GM18909 (cell line): ENCODE data around the gene PHC2.

Experiments used
- ATAC-seq: cut with Tn5 transposase; IDR thresholded peaks from one replicate; pipeline ENCODE4 v1.9.1; 2021; ENCODE audit warnings: mild to moderate bottlenecking; ENCODE audit not compliant: unreplicated experiment, poor library complexity

Gene PHC2

DNA sequence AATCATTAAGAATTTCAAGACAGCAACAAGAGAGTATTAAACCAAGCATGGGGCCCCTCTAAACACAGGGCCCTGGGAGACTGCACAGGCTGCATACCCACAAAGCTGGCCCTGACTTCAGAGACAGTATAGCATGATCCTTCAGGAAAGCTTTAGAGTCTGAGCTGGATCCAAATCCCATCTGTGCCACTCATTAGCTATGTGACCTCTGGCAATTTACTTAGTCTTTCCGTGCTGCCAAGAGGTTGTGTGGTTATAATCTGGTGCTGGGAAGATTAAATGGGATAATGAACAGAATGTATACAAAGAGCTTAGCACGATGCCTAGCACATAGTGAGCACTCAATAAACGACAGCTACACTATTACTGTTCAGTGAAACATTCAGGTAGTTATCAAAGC lies 4.0 kb downstream of the PHC2 start:
- ATAC-seq = no peak

DNA sequence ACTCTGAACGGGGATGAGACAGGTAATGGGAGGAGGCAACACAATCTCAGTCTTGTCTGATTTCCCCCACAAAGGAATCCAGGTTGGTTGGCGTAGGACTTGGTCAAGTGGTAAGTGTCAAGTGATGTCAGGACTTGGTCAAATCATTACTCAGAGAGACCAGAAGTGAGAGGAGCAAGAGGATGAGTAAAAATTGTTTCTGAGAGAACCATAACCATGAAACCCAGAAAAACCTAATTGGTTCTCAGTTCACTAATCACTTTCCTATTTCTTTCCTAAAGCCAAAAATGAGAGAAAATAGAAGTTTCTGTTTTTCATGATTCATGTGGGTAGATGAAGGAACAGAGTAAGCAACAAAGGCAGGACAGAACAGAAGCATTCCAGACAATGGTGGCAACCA lies 5.0 kb downstream of the PHC2 start:
- no peak for ATAC-seq

DNA sequence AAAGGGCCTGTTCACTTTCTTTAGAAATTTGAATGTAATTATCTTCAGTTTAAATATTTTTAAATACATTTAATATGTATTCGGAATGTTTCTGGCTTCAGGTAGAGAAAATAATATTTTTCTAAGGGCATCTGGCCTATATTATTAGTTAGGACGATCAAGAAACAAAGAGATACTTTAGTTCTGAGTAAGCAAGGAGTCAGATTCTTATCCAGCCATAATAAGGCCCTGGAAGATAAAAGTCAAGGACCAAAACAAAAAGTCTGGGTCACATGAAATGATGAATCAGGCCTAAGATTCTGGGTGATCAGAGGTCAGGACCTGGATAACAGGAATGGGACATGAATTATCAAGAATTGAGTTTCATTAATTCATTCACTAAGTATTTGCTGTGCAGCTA lies 6.3 kb downstream of the PHC2 start:
- no peak for ATAC-seq

DNA sequence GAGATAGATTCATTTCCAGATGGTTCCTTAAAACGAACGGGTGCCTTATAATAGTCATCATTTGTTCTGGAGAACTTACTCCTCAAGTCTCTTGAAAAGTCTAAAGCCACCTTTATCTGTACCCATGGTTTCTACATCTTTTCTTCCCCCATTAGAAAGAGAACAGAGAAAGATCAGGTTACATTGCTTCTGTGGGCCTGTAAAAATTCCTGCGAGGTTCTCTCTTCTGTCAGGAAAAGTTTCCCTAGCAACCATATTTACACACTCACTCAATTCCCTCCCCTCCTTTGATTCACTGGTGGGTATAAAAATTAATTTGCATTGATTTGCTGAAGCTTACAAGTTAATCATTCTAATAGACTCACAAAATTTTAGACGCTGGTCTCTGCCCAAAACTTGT lies 6.7 kb downstream of the PHC2 start:
- no peak for ATAC-seq

DNA sequence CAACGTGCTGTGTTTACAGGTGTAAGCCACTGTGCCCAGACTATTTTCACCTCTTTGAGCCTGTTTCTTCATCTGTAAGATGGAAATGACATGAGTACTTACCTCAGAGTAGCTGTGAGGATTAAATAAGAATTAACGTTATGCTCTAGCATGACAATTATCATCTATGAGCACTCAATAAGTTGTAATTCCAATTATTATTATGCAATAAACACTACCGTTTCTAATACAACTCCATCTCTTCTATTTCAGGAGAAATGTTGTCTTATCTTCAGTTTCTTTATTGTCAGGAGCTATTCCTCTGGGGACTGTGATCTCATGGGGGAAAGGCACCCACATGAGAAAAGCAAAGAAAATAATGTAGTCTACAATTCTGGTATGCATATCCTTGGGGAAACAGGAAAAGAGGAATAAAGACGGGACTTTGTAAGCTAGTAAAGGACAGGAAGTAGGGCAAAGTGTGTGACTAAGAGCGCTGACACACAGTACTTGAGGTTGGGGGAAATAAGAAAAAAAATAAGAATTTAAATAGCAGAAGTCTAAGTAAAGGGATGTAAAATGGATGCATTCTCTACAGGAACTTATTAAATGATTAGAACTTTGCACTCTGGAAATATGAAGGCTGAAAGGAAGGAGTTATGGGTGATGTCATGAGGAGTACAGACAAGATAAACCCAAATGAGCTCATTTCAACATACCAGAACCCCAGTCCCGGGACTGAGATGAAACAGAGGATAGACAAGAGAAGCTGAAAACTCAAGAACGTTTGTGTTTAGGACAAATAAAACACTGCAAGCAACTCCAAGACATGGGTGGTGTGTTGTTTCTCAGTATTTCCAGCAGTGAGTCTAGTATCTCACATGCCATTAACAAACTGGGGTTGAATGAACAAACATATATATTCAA lies 9.8 kb downstream of the PHC2 start:
- no peak for ATAC-seq

DNA sequence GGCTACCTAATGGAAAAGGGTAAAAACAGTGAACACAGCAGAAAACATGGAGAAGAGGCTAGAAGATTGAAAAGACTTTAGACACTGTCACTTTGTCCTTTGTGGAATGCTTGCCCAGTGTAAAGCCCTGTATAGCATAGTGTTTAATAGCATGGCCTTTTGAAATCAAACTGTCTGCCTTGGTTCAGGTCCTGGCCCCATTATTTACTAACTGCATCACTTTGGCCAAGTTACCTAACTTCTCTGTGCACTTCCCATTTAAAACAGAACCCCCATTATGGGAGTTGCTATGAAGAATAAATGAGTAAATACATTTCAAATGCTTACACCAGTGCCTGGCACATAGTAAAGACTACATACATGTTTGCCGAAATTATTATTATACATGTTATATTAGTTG lies 12.1 kb downstream of the PHC2 start:
- ATAC-seq = no peak

- ATAC-seq = no peak
Observed at GRCh38 chr1:33414879-33415278, 16.0 kb downstream of the PHC2 start.

- ATAC-seq = no peak
Observed at GRCh38 chr1:33410091-33410701, 20.7 kb downstream of the PHC2 start.

DNA sequence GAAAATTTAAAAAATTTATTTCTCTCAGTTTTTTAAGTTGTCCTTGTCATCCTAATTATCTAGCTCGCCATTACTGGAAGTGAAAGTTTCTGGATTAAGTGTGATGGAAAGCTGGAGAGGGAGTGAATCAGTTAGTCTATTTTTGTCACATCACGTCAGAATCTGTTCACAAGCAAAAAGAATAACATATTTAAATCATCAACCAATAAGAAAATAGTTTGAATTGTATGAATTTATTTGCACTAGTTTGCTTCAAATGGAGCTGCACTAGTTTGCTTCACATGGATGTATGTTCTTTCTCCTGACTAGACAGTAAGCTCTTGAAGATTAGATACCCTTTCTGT lies 22.8 kb downstream of the PHC2 start:
- no peak for ATAC-seq

DNA sequence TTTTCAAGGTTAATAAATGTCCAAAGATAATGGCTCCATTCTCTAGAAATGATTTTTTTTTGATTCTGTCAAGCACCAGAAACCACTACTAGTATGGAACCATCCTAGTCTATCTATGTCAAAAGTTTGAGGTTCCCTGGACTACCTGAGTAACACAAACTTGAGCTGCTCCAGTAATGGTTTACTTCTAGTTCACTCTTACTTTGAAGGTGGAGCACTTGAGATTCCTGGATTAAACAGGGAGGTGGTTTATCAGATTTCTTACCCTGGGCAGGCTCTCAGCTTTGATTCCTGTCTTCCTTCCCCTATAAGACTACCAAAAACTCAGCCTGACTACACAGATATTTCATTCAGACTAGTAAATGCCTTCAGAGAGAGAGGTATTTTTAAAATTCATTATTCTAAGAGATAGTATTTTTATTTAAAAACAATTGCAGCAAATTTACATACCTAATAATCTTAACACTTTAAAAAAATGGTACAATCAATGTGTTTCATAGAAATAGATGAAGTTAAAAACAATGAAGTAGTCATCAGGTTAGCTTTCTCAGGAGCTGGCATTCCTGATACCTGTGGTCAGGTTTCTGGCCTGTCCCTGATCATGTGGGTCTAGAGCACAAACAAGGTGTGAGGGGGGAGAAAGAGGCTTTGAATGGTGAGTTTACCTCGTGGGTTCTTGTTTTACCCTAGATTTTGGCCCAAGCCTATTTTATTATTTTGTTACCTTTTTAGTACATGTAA lies 23.4 kb downstream of the PHC2 start:
- ATAC-seq = no peak

DNA sequence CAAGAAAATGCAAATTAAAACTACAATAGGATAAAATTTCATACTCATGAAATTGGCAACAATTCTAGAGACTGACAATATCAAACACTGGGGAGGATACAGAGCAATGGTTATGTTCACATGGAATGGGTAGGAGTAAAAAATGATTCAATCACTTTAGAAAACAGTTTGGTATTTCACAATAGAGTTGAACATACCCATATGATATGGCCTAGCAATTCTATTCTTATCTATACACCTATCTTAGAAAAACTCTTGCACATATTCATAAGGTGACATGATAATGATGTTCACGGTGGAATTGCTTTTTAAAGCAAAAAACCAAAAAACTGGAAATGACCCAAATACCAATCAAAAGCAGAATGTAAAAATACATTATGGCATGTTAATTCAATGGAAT lies 28.7 kb downstream of the PHC2 start:
- no peak for ATAC-seq

- no peak for ATAC-seq
Observed at GRCh38 chr1:33401471-33401870, 29.4 kb downstream of the PHC2 start.

- ATAC-seq = no peak
Observed at GRCh38 chr1:33400153-33400911, 30.6 kb downstream of the PHC2 start.

GRCh38 chr1:33399375-33399774 lies 31.5 kb downstream of the PHC2 start:
- ATAC-seq = no peak

DNA sequence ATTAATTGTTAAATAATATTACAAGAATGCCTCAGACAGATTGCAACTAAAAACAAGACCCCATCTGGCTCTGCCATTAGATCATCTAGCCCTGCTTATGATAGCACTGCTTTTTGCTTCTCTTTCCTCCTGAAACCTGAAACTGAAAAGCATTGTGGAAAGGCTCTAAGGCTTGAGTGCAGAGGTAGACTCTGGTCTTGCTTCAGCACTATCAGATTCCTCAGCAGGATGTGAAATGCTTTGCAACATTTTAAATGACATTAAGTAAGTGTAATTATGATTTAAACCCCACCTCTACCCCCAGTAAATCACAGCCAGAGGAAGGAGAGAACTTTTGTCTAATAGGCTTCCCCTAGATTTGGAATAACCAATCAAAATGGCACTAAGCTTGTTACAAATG lies 32.9 kb downstream of the PHC2 start:
- ATAC-seq = no peak

GRCh38 chr1:33397125-33397506 lies 33.8 kb downstream of the PHC2 start:
- ATAC-seq = no peak

DNA sequence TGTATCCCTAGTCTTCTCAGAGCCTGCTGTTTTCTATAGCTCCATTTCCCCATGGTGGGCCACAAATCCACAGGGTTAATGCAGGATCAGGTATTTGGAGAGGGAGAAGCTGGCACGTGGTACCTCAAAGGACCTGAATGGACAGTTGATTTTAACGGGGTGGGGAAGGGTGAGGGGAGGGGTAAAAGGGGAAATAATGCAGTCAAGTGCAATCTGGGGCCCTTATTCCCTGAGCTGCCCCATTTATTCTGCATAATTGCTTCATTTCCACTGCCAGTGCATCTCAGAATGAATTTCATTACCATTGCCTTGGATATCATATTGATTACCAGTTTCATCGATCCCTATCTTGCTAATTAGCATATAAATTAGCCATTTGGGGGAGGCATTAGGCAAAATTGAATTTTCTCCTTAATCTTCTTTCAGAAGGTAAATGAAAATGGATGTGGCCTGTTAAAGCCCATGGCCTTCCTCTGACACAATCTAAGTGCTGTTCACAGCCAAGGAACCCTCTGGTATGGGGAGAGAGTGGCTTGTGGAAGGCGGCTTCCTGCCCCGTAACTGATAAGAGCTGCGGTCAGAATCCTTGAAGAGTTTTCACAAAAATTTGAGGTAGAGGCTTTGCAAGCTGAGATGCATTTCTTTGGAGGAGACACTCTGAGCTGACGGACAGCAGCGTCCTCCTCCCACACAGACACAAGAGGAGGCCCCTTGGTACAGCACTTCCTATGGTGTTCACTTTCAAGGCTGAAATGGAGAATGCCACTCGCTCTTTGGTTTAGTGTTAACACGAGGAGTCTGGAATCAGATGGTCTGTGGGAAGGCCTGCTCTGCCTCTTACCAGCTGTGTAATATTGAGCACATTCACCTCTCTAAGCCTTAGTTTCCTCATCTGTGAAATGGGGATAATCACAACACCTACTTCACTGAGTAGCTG lies 34.4 kb downstream of the PHC2 start:
- ATAC-seq = no peak

- ATAC-seq = no peak
Observed at GRCh38 chr1:33394770-33395169, 36.1 kb downstream of the PHC2 start.

GRCh38 chr1:33393991-33394390 lies 36.9 kb downstream of the PHC2 start:
- ATAC-seq = no peak

DNA sequence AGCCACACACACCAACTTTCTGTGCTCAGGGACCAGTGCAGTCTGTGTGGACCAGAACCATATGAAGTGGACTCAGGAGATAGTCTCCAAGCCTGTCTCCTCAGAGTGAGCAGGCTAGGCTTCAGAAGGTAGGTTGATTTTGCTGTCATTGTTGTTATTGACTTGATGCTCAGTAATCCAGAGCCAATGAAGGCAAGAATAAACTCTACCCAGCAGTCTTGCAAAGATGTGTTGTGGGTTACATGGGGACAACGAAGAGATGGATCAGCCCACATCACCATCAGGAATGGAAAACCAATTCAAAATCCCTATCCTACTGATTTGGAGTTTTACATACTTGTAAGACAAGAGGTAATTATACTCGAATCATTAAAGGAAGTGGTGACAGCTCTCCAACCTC lies 37.4 kb downstream of the PHC2 start:
- no peak for ATAC-seq
